NCI-H2107 treated with DMSO at 0.1 percent for 48 hours (cell line): ENCODE results near the gene CLMN.

Experiments used
- DNase-seq: peaks from one replicate; lab custom pipeline; 2025; ENCODE audit not compliant: unreplicated experiment; lab: John Stamatoyannopoulos, UW

The CLMN gene

GRCh38 chr14:95264271-95264973, 55.3 kb downstream of the CLMN start:
- no peak for DNase-seq

DNA sequence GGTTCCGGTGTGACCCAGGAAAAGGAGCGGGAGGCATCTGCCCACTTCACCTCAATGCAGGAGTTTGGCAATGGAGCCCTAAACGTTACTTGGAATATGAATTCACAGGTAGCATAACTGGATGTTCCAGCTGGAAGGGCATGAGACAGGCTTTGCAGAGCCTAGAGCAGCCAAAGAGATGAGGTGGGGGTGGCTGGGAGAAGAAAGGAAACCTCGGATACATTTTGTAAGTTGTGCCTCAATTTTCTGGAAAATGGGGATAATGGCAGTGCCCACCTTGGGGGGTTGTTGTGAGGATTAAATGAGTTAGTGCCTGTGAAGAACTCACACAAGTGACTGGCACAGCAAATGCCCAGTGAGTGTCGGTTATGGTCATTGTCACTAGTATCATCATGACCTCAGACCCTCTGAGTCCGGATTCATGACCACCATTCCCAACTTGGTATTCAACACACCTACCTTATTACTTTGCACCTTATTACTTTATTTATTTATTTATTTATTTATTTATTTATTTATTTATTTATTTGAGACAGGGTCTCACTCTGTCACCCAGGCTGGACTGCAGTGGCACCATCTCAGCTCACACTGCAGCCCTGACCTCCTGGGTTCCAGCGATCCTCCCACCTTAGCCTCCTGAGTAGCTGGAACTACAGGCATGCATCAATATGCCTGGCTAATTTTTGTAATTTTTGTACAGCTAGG, 56.0 kb downstream of the CLMN start:
- DNase-seq: no peak

GRCh38 chr14:95262511-95262891, 57.2 kb downstream of the CLMN start:
- no peak for DNase-seq

DNA sequence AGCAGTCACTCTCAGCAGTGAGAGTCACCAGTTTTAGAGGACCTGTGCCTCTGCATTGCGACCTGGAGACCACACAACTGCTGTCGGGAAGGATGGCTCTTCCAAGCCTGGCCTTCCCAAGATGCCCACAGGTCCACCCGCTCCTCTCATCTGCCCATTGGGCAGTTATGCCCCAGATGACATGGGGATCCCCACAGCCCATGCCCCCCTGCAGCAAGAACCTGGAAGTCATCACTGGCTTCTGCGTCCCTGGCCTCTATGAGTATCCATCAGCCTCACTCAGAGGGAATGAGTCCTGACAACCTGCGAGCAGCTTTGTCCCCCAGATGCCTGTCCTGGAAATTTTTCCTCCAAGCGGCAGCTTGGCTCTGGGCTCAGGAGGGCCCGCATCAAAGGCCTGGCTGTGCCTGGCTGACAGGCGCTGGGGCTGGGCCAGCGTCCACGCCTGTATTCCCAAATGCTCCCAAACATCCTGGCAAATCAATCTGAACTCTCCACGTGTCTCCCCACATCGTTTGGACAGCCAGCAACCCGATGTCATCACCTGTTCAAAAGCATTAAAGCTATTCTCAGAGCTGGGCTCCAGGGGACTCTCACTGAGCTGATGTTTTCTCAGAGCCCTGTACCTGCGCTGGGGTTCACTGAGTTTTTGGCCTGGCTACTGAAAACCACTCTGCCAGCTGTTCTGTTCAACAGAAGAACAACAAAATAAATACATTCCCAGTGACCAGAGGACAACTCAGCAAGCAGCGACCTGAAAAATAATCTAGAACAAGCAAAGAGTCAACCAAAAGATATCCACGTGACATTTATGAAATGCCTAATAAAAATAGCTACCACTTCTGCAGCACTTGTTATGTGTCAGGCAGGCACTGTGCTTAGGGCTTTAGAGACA, 57.8 kb downstream of the CLMN start:
- no peak for DNase-seq

- no peak for DNase-seq
Observed at GRCh38 chr14:95260537-95261361, 59.0 kb downstream of the CLMN start.

DNA sequence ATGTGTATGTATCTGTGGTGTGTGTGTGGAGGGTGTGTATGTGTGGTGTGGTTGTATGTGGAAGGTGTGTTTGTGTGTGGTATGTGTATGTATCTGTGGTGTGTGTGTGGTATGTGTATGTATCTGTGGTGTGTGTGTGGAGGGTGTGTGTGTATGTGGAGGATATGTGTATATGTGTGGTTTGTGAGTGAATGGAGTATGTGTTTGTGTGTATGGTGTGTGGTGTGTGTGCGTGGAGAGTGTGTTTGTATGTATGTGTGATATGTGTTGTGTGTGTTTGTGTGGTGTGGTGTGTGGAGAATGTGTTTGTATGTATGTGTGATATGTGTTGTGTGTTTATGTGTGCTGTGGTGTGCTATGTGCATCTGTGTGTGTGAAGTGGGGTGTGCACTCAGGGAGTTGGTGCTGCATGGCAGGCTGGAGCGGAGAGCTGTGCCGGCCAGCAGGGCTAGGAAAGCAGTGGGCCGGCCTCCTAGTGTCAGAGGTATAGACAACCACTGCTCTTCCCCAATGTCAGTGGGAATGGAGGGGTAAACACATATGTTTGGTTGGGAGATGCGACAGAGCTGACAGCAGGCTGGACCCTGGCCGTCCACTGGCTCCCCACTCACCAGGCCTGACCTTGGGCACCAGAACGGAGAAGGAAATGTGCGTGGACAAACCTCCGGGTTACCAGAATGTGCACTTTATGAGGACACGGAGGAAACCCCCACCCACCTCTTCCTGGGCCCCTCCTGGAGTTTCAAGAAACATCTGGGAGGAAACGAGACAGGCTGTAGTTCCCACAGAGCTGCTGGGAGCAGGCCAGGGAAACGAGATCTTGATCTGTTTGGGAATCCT, 60.7 kb downstream of the CLMN start:
- no peak for DNase-seq

- DNase-seq: no peak
Observed at GRCh38 chr14:95258156-95258555, 61.6 kb downstream of the CLMN start.

- no peak for DNase-seq
Observed at GRCh38 chr14:95257521-95257920, 62.2 kb downstream of the CLMN start.

DNA sequence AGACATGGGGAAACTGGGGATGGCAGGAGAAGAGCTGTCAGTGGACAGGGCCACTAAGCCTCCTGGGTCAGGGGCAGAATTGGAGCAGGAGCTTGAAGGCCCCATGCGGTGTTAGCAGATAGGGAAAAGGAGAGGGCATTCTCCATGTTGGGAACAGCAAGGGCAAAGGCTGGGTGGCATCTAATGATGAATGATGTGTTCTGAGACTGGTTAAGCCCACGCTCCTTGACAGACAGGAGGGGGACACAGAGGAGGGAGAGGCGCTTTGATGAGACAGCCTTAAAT, 63.0 kb downstream of the CLMN start:
- DNase-seq: no peak

DNA sequence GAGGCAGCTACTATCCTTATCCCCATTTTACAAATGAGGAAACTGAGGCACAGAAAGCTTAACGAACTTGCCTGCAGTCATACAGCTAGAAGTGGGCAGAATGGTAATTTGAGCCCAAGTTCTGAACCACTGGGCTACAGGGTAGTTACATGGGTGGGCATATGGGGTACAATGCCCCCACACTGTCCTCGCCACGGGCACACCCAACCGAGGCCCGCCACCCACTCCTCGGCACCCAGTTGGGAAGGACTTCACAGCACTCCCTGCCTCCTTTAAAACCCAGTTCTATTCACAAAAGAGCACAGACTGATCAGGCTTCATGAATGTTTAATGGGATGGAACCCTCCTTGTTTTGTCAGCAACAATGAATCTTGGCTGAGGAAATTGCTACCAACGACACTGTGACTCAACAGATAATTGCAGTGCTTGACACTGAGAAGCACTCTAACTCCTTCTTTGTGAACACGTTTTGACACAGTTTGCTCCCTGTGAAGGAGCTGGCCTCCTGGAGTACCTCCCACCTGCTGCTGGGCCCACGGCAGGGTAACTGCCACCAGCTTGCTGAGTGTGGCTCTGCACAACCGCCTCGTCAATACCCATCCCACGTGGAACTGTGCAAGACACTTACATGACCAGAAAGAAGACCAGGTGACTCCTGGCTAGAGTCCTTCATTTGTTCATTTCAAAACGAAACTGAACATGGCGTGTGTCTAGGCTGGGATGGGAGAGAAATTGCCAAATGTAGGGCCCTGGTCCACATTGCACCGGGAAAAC, 63.5 kb downstream of the CLMN start:
- peak; percentile 96 for DNase-seq

- DNase-seq: peak; percentile 75
Observed at GRCh38 chr14:95255487-95255886, 64.2 kb downstream of the CLMN start.

DNA sequence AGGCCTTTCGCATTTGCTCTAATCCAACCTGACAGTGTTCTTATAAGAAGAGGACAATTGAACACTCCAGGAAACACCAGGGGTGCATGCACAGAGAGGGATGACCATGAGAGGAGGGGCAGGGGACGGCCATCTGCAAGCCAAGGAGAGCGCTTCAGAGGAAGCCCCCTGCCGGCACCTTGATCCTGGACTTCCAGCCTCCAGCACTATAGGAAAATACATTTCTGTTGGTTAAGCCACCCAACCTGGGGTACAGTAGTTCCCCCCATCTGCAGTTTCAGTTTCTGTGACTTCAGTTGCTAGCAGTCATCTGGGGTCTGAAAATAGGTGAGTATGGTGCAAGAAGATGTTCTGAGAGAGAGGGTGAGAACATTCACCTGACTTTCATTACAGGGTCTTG, 64.7 kb downstream of the CLMN start:
- DNase-seq: no peak

DNA sequence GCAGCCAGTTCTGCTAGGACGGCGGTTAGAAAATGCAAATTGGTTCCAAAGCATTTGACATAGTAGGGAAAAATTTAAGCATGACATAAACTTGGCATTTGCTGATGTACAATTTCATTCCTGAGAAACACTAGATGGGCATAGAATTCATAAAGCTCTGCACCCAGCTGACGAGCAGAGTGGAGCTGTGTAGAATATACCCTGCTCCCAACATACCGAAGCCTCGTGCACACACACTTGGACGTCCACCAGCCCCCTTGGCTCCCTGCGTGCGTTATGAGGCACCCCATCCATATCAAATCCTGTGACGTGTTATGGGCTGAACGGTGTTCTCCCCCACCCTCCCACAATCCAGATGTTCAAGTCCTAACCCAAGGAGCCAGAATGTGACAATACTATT, 65.4 kb downstream of the CLMN start:
- no peak for DNase-seq

- no peak for DNase-seq
Observed at GRCh38 chr14:95253039-95253630, 66.6 kb downstream of the CLMN start.

GRCh38 chr14:95252219-95252618, 67.5 kb downstream of the CLMN start:
- DNase-seq: no peak

GRCh38 chr14:95250936-95251335, 68.8 kb downstream of the CLMN start:
- DNase-seq: no peak

GRCh38 chr14:95250140-95250769, 69.5 kb downstream of the CLMN start:
- peak; percentile 89 for DNase-seq

GRCh38 chr14:95248432-95248831, 71.3 kb downstream of the CLMN start:
- DNase-seq: no peak

GRCh38 chr14:95246870-95247269, 72.8 kb downstream of the CLMN start:
- DNase-seq: no peak
